Stimulated activated CD8-positive, alpha-beta memory T cell treated with anti-CD3 and anti-CD28 coated beads, Interleukin-7, amount 100 ng/mL, for 48 hours (primary cell): ENCODE results near the gene AP1S2.
"Not testable (repeated sequence)": the region's sequence is repeated elsewhere in the genome, so short reads cannot be mapped to it uniquely, and the experiment has no call there.

Source experiments
- DNase-seq, 2 donors: peaks; one replicate each; pipeline ENCODE4 v3.0.0-alpha.2; 2020; ENCODE audit warnings: low read depth in 1 of 2; ENCODE audit errors: extremely low read depth in 1 of 2

Gene AP1S2

DNA sequence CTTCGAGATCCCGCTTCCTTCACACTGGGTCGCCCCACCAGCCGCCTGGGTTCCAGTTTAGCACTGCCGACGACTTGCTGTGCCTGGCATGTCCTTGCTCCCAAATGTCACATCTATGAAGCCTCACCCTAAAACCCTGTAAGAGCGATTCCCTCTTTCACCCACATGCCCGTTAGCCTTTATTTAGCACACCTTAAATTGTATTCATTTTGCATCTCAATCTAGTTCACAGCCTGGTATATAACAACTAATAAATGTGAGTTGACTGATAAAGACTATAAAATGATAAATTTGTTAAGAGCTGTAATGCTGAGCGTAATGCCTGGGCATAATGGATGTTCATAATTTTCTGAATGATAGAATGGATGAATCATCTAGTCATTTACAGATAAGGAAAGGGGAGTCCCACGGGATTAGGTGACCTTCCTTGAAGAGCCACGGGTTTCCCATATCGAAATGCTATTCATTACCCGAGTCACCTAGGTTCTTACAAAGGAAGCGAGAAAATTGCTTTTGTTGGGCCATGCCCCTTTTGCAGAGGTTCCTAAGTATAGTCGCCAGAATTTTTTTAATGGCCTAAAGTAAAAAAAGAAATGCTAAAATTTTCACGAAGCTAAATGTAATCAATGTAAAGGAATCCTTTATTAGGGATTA, 1.1 kb upstream of the AP1S2 start:
- no peak for DNase-seq

DNA sequence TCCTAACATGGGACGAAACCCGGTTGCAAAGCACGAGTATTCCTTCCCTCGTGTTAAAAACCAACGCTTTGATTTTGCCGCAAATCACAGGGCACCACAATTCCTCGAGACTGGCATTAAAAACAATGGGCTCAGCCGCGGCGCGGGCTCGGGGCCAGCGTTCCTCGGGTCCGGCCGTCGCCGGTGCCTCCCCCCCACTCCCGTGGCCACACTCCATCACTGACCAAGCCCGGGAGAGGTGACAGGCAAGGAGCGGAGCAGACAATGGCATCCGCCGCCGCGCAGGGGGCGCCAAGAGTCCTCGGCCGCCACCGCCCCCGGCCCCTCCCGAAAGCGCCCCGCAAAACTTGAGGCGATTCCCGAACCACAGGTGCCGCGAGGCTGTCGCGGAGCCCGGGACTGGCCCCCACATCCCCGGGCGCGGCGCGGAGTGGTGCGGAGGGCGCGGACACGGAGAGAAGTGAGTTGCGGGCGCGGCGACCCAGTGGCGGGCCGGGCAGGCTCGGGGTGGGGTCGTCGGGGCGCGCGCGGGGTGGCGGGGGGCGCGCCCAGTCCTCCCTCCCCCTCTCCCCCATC, 445 bp downstream of the AP1S2 start:
- peak in 1 of 2 donors; percentile 22 for DNase-seq

DNA sequence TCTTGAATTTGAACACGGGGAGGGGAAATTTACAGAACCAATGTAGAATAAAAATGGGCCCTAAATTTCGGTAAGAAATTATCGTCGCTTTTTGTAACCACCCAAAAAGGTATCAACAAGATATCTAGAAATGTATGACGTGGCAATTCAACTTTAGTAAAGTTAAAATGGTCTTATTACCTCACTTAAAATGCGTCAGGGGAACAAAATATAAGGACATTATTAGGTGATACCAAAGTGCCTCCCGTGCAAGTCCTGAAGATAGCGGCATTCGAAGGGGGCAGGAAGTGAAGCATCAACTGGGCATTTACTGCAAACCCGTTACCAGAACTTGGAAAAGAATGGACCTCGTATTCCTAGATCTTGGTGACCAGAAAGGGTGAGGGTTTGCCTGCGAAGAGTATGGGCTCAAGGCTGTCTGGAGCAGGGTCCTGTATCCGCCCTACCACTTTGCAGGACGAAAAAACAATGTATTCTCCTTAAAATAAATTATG, 980 bp downstream of the AP1S2 start:
- DNase-seq = no peak

DNA sequence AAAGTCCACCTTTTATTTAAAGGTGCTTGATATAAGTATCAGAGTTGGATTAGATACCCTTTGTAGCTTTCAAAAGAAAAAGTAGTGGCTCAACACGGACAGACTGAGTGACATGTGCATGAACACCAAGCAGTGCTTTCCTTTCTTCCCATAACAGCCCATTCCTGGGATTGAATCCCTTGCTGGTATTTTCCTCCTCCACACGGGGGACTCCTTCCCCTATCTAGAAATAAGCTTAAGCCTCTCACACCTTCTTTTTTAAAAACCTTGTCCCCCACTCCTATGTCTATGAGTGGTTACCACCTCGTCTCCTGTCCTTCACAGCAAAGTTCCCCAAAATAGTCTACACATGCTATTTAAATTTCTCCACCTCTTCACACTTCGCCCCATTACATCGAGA, 5.1 kb downstream of the AP1S2 start:
- DNase-seq = no peak

DNA sequence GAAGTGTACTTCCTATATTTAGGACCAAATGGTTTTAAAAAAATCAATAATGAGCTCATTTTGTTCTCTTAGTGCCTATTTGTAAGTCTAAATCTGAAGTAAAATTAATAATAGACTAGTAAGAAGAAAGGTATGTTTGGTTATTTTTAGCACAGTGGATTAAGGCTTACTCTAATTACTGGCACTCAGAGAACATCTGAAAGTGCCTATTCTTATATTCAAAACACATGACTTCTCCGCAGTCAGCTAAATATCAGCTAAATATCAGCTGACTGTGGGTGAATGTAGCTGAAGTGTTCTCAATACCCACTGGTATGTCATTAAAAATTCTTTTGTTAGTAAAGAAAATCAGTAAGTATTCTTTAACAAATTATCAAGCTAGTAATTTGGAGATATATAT, 6.0 kb downstream of the AP1S2 start:
- no peak for DNase-seq

DNA sequence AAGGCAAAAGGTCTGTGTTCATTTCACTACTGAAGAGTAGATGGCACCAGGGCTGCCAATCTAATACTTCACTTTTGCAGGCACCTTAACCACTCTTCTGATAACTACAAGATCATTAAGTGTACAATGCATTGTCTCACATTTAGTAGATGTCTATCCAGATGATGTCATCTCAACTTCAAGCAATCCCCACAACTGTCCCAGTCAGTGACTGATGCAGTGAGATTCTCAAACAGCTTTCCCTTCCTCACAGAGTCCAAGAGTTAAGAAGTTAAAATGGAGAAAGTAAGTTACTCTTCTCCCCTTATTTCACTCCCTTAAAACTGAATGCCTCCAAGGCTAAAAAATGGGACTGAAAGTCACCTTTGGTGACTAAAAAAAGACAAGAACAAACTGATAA, 10.7 kb downstream of the AP1S2 start:
- DNase-seq = no peak

DNA sequence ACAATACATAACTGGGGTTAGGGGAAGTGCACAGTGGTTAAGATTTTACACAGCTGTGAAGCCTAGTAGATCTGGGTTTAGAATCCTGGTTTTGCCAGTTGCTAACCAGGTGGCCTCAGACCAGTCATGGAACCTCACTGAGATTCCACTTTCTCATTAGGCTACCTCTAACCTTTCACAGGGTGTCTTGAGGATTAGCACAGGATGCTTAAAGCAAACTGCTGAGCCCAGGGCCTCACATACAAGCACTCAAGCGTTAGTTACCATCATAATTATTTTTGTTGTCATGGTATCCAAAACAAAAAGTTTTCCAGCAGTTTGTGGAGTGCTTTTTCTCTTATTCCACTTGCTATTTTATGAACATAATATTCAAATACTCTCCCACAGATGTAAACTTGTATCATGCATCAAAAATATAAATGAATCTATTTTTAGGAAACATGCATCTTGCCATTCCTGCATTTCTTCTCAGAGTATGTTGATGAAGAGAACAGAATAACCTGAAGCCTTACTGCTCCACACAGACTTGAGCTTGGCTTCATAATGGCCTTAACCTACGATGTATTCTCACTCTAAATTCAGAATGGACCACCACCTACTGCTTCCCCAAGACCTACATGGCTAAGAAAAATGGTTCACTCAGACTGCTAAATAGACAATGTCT, 12.6 kb downstream of the AP1S2 start:
- no peak for DNase-seq

DNA sequence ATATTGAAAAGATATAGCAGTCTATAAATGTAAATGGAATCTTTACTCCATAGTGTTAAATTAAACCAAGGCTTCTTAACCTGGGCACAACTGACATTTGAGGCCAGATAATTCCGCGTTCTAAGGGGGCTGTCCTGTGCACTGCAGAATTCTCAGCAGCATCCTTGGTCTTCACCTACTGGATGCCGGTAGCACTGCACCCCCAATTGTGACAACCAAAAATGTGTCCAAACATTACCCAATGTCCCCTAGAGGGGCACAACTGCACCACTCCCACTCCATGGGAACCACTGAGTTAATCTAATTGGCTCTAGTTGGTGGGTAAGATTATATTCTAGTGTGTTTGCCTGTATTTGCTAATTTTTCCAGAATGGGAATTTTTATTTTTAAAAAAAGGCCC, 16.6 kb downstream of the AP1S2 start:
- DNase-seq = no peak

DNA sequence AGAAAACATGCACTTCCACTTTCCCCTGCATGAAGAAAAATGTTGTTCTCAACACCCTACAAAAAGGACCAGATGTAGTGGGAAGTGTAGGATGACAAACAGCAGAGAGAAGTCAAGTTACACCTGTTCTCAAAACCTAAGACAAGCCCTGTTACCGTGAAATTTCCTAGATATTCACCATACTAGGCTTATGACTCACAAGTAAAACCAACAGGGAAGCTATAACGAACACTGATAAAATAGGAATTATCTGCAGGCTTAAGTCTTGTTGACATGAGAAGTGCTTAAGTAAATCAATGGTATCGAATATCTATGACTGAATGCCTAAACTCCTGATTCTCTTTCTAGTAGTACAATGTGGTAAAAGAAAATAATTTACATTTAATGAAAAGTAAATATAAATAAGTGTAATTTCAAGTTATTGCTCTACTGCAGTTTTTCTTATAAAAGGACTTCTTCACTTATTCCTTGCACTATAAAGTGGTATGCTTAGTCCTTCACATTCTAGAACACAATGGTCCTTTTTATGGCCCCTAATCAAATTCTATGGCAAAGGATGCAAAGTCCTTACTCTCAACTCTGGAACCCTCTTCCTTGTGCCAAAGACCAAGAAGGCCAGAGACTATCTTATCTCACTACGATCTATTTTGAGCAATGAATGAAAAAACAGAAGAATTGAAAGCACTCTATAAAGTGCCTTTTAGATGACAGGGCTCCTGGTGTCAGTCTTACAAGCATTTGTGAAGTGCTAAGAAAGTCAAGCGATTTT, 19.6 kb downstream of the AP1S2 start:
- no peak for DNase-seq

DNA sequence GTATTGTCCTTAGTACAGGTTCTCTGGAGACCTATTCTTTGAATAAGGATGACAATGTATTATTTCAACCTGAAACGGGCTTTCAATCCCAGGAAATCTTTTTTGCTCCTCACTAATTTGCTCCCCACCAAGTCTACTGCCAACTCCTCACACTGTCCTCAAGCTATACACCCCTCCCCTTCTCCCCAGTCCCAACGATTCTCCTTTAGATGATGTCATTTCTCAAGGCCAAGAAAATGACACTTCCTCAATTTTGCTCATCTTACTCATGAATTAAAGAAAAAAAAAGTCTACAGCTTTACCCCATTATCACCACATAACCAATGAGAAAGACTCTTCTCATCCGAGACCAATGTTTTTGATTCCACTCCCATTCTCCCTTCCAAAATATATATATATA, 20.6 kb downstream of the AP1S2 start:
- no peak for DNase-seq

DNA sequence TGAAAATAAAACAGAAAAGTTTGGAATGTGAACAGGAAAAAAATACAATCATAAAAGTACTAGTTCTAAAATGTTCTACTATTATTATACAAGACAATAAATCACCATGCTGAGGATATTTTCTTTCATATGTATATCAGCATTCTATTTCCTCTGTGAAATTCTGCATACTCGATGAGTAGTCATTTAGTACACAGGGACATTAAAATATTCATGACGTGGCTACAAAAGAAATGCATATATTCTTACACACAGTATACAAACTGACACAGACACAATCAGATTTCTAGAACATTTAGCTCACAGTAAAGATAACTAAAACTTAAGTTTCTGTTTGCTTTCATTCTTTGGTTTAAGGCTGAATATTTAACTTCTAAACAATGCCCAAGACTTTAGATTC, 23.3 kb downstream of the AP1S2 start:
- not testable (repeated sequence) for DNase-seq

DNA sequence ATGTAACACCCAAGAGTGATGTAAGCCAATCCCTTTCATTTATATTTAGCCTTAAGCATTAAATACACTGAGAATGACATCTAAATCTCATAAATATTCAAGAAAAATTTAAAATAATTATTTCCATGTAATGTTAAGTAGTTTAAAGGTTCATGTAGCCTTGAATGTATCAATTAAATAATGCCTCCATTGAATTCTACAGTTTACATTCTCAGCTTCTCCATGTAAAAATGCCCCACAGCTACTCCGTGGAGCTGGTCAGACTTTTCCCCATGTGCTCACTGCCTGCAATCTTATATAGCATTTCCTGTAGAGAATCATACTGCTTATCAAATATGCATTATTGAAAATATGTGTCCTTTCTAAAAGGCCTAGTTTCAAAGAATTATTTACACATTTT, 25.4 kb downstream of the AP1S2 start:
- DNase-seq = no peak

DNA sequence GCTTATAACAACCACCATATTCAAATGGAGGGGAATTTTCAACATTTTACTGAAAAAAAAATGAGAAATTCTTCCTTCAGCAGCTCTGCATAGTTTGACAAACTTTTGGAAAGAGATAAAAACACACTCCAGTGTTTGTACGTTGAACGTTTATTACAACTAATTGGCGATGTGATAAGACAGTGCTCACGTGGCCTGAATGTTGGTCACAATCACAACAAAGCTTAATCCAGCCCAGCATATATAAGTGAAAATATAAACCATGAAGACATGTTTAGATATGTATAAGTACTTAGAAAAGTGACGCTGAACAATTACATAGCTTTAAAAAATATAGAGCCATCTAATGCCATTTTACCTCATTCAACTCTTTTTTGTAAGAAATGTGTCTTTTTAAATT, 28.7 kb downstream of the AP1S2 start:
- DNase-seq = no peak

DNA sequence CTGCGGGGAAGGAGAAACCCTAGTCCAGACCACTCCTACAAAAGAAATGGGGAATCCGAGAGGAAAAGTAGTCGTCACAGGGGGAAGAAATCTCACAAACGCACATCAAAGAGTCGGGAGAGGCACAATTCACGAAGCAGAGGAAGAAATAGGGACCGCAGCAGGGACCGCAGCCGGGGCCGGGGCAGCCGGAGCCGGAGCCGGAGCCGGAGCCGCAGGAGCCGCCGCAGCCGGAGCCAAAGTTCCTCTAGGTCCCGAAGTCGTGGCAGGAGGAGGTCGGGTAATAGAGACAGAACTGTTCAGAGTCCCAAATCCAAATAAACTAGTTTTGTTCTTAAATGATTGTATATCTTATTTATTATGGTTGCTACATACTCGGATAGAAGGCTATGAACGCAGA, 31.7 kb downstream of the AP1S2 start:
- no peak for DNase-seq

DNA sequence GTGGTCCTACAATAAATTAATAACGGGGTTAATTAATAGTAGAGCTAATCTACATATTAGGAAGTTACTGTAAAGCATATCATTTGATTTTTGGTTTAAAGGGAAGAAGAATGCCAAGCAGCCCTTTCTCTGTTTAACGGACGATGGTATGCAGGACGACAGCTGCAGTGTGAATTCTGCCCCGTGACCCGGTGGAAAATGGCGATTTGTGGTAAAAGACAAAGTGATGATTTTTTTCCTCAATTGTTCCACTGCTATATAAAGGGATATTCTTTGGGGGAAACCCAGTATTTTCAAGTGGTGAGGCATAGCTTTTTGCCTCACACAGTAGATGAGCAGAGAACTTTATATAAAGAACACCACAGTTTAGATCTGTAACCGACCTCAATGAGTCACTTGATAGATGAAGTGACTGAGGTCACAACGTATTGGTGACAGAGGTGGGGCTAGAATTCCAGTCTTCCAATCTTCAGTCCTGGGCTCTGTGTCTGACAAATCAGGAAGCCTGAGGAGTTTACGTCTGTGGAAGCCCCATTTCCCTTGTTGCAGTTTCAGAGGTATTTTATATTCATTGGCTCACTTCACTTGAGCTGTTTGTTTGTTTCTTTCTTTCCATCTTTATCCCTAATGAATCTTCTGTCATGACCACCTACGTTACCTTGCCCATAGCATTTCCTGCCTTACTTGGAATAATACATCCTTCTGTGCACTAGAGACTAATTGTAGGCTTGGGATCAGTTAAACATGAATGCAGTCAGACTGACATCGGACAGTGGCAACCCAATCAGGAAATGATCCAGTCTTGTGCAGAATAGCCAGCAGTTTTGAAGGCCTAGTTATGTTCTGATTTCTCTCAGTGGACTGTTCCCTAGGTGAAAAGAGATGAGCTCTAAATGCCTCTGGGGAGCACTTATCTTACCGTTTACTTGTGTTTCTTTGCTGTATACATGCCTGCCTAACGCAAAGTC, 34.2 kb downstream of the AP1S2 start:
- DNase-seq = no peak

DNA sequence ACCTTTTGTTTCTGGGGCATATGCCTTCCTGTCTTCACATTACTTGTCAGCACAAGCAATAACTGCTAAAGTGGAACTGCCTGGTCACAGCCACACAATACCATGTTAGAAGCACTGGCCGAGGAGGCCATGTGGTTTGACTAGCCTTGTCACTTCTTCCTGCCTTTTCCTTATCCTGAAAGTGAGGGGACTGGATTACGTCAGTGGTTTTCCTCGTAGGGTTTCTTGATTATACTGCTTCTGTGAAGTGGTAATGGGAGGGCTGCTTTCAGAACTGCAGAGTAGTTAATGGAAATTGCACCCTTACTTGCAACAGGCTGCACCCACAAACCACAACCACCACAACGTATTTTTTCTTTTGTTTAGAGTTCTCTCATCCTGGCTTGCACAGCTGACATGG, 37.7 kb downstream of the AP1S2 start:
- DNase-seq = peak; percentile 19 to 25

DNA sequence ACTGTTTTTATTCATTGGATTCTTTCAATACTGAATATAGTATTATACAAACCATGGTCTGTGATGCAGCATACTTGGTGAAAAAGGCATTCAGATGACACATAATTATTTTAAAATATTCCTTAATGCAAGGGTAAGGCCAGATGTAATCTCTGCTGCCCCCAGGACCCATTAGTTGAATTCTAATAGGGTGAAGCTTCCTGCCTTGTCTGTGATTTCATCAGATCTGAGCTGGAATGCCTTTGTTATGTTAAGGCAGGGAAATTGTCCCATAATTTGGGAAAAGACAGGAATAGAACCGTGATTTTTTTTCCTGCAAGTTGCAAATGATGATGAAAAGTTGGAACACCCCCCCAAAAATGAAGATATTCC, 38.2 kb downstream of the AP1S2 start:
- no peak for DNase-seq

DNA sequence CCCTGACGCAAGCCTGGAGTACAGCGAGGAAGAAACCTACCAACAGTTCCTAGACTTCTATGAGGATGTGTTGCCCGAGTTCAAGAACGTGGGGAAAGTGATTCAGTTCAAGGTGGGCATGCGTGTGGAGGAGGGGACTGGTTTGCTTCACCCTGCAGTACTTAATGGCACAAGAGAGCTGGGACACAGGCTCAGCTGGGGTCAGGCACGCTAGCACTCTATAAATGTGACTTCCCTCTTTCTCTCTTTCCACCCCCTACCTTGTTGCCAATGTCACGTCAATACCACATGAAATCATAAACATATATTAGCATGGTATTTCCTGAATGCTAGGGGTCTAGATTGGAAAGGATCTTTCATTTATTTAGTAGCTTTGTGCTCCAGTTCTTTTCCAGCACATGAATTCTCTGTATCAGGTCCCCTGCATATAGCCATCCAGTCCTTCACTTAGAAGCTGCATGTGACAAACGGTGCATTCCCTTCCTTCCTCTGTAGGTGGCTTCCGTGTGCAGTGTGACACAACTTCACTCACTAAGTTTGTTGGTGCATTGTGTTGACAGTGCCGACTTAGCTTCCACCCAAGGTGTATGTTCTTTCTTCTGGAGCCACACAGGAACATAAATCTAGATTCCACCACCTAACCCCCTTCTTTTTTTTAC, 38.7 kb downstream of the AP1S2 start:
- no peak for DNase-seq

DNA sequence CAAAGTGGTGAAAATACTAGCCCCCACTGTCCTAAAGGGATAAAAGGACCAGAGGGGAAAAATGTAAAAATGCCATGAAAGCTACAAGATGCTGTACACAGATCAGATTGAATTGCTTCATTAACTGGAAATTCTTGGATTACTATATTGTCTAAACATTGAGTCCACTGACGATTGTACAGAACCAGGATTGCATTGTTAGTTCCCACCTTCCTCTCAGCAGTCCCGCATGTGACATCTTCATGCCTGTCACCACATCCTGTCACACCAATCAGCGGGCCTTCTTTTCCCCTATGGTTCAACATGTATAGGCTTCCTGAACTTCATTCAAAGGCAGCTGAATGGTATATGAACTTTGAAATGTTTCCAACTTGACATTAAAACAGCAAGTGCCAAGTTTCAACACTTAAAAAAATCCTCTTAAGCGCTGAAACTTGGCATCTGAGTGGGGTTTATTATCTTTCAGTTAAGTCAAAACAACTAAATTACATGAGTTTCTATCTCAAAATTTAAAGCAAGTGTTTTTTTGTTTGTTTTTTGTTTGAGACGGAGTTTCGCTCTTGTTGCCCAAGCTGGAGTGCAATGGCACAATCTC, 39.7 kb downstream of the AP1S2 start:
- DNase-seq = no peak

DNA sequence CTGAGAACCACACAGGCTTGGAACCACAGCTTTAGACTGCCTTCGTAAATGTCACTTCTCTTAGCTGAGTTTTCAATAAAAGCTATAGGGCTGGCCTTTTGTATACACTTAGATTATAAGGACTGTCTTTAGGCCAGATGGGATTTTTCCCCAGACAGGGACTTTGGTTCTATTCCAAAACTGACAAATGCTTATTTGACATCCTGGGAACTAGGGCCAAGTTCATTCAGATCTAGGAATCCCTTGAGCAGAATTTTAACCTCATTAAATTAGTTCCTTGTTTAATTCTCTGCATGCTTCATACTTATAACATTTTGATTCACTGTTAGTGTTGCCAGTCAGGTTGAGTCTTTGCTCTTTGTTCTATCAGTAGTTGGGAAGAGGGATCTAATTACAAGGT, 41.2 kb downstream of the AP1S2 start:
- no peak for DNase-seq
